HG03135 (cell line): ENCODE data around the gene CSF3.
"Not testable (repeated sequence)": the region's sequence is repeated elsewhere in the genome, so short reads cannot be mapped to it uniquely, and the experiment has no call there.

Experiments used
- ATAC-seq: cut with Tn5 transposase; IDR thresholded peaks from one replicate; pipeline ENCODE4 v1.9.1; 2021; ENCODE audit warnings: mild to moderate bottlenecking, moderate library complexity; ENCODE audit not compliant: unreplicated experiment

The CSF3 gene

GRCh38 chr17:39996800-39997199 lies 18.4 kb upstream of the CSF3 start:
- ATAC-seq, result no peak

GRCh38 chr17:39997543-39997942 lies 17.7 kb upstream of the CSF3 start:
- ATAC-seq, result no peak

GRCh38 chr17:39999067-39999466 lies 16.2 kb upstream of the CSF3 start:
- no peak for ATAC-seq

- ATAC-seq, result no peak
These were observed 15.1 kb upstream of the CSF3 start for GRCh38 chr17:40000161-40000560.

GRCh38 chr17:40001335-40001734 lies 13.9 kb upstream of the CSF3 start:
- not testable (repeated sequence) for ATAC-seq

- no peak for ATAC-seq
These were observed 11.2 kb upstream of the CSF3 start for GRCh38 chr17:40004072-40004471.

GRCh38 chr17:40004712-40005111 lies 10.5 kb upstream of the CSF3 start:
- ATAC-seq, result no peak

GRCh38 chr17:40005520-40005919 lies 9.7 kb upstream of the CSF3 start:
- ATAC-seq, result no peak

- not testable (repeated sequence) for ATAC-seq
These were observed 4.2 kb upstream of the CSF3 start for GRCh38 chr17:40010946-40011500.

GRCh38 chr17:40012017-40012647 lies 3.1 kb upstream of the CSF3 start:
- not testable (repeated sequence) for ATAC-seq

GRCh38 chr17:40014375-40014980 lies 762 bp upstream of the CSF3 start:
- no peak for ATAC-seq

GRCh38 chr17:40015998-40016985 lies 1.1 kb downstream of the CSF3 start:
- ATAC-seq, result no peak

GRCh38 chr17:40017422-40018080 lies 2.3 kb downstream of the CSF3 start:
- ATAC-seq, result no peak

GRCh38 chr17:40018211-40019121 lies 3.2 kb downstream of the CSF3 start:
- no peak for ATAC-seq

- no peak for ATAC-seq
These were observed 4.1 kb downstream of the CSF3 start for GRCh38 chr17:40019140-40019991.

GRCh38 chr17:40020146-40020545 lies 4.9 kb downstream of the CSF3 start:
- no peak for ATAC-seq

GRCh38 chr17:40021451-40021971 lies 6.3 kb downstream of the CSF3 start:
- no peak for ATAC-seq

- ATAC-seq, result no peak
These were observed 7.3 kb downstream of the CSF3 start for GRCh38 chr17:40022497-40022896.
